Naive thymus-derived CD8-positive, alpha-beta T cell (primary cell): ENCODE measurements around the gene PACRG. TPM values are rescaled to one million over a fixed set of nuclear protein-coding genes. Genes with fewer than 3 reads are reported as not detected.

Experiments
- ATAC-seq, 2 donors: fragments of 150-1000 bp; cut with Tn5 transposase in 1 of 2; sonication (Bioruptor Pico), chemical (Tn5 transposase) in 1 of 2; 1 replicate in 1 of 2; 2 replicates in 1 of 2; pipeline ENCODE4 v1.10.0; 2021; ENCODE audit warnings: mild to moderate bottlenecking in 2 of 2, moderate library complexity in 2 of 2
- POLR2A ChIA-PET: fragments of 350-600 bp; sonication (Branson Sonifier 250); formaldehyde crosslinking; loops from one replicate; lab custom pipeline; 2021; ENCODE audit warnings: antibody characterized with exemption; lab: Charles Lee
- DNase-seq, 10 donors: peaks; one replicate each; pipeline versions ENCODE4 v3.0.0 to v3.0.0-alpha.2; 2020 to 2022
- H3K27ac Mint-ChIP-seq, 10 donors: one replicate each; pipeline ENCODE4 v1.8.0; 2020 to 2022; ENCODE audit warnings: mild to moderate bottlenecking in 10 of 10, mixed read lengths in 10 of 10, moderate library complexity in 4 of 10, inconsistent platforms in 1 of 10
- H3K27me3 Mint-ChIP-seq, 5 donors: one replicate each; pipeline ENCODE4 v1.8.0; 2021 to 2022; ENCODE audit warnings: mixed read lengths in 5 of 5
- H3K36me3 Mint-ChIP-seq, 3 donors: one replicate each; pipeline ENCODE4 v1.8.0; 2020 to 2022; ENCODE audit warnings: mixed read lengths in 3 of 3, mild to moderate bottlenecking in 2 of 3, inconsistent platforms in 1 of 3
- H3K4me1 Mint-ChIP-seq, 4 donors: one replicate each; pipeline ENCODE4 v1.8.0; 2021 to 2022; ENCODE audit warnings: mixed read lengths in 4 of 4
- H3K4me3 Mint-ChIP-seq, 10 donors: one replicate each; pipeline ENCODE4 v1.8.0; 2020 to 2022; ENCODE audit warnings: mild to moderate bottlenecking in 10 of 10, mixed read lengths in 10 of 10, moderate library complexity in 6 of 10, inconsistent platforms in 1 of 10
- H3K9me3 Mint-ChIP-seq, 9 donors: one replicate each; pipeline ENCODE4 v1.8.0; 2020 to 2022; ENCODE audit warnings: mixed read lengths in 9 of 9, mild to moderate bottlenecking in 3 of 9, inconsistent platforms in 1 of 9, moderate library complexity in 1 of 9
- polyA plus RNA-seq, 3 donors: library from polyadenylated mRNA; unstranded; fragments of 300-500 nt; fragmentation: Illumina TruSeq; gene quantifications; one replicate each; pipeline ENCODE4 v1.2.3, GENCODE V29; 2021
- total RNA-seq, 8 experiments: library from RNA in 2 of 8; stranded (reverse) in 2 of 8; gene quantifications; one replicate each; pipeline ENCODE4 v1.2.3 and lab custom pipeline; 2021 to 2026

Gene PACRG
- total and polyA plus RNA-seq, 5 experiments from 2014 or later = 0.34 to 1.2 (median 0.83) TPM; not detected in 1

DNA sequence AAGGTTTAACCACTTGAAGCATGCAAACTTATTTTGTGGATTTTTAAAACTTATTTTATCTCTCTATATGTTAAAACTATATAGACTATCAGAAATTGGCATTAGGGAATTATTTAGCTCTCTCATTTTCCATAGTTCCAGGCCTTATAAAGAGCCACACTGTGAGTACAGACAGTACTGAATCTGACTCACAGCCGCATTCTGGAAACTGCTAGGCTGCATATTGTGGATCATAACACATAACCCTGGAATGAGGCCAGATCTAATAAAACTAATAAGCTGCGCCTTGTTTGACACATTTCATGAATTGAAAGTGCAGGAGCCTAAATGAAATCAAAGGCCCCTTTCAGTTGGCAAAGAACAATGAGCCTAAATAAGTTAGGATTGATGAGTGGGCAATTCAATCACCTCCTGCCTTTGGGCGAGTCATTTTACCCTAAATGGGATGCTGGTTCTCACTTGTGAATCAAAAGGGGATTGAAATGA, 308.4 kb downstream of the PACRG start:
- ATAC-seq = no peak
- DNase-seq = no peak
- Mint-ChIP-seq H3K36me3 (peaks cover 0 to 22% (median 0%) of the 10 kb centered on the region in 3 donors), H3K4me1 (no peaks in the 10 kb centered on the region), H3K9me3 (peaks cover 5 to 67% (median 30%) of the 10 kb centered on the region in 9 donors), H3K27ac (no peak overlapping the region), H3K27me3 (peaks cover 0 to 4% (median 0%) of the 10 kb centered on the region in 5 donors), H3K4me3 (no peak overlapping the region)
- POLR2A ChIA-PET = no interaction called here

GRCh38 chr6:163038317-163038716, 310.5 kb downstream of the PACRG start:
- H3K4me3 Mint-ChIP-seq = no peak overlapping the region
- no peak for ATAC-seq
- peaks cover 4 to 61% (median 25%) of the 10 kb centered on the region in 9 donors for H3K9me3 Mint-ChIP-seq
- H3K27ac Mint-ChIP-seq = no peak overlapping the region
- POLR2A ChIA-PET = no interaction called here
- no peaks in the 10 kb centered on the region for H3K4me1 Mint-ChIP-seq
- DNase-seq = no peak
- peaks cover 0 to 15% (median 0%) of the 10 kb centered on the region in 3 donors for H3K36me3 Mint-ChIP-seq
- H3K27me3 Mint-ChIP-seq = peaks cover 0 to 4% (median 0%) of the 10 kb centered on the region in 5 donors

- DNase-seq = no peak
- Mint-ChIP-seq H3K27ac (no peak overlapping the region), H3K4me3 (no peak overlapping the region), H3K4me1 (peaks cover 0 to 2% (median 0%) of the 10 kb centered on the region in 4 donors), H3K27me3 (peaks cover 0 to 3% (median 0%) of the 10 kb centered on the region in 5 donors), H3K36me3 (peaks cover 0 to 5% (median 0%) of the 10 kb centered on the region in 3 donors), H3K9me3 (peaks cover 6 to 56% (median 26%) of the 10 kb centered on the region in 9 donors)
- ATAC-seq = no peak
- POLR2A ChIA-PET = no interaction called here
Observed at GRCh38 chr6:163048345-163048744, 320.6 kb downstream of the PACRG start.

GRCh38 chr6:163053667-163054344, 326.0 kb downstream of the PACRG start:
- peaks cover 4 to 52% (median 15%) of the 10 kb centered on the region in 9 donors for H3K9me3 Mint-ChIP-seq
- peaks cover 0 to 3% (median 0%) of the 10 kb centered on the region in 5 donors for H3K27me3 Mint-ChIP-seq
- H3K36me3 Mint-ChIP-seq = peaks cover 0 to 8% (median 2%) of the 10 kb centered on the region in 3 donors
- no peaks in the 10 kb centered on the region for H3K4me1 Mint-ChIP-seq
- ATAC-seq (no peak), DNase-seq (no peak)
- no peak overlapping the region for H3K27ac Mint-ChIP-seq
- no peak overlapping the region for H3K4me3 Mint-ChIP-seq
- POLR2A ChIA-PET = no interaction called here

GRCh38 chr6:163054641-163055040, 326.9 kb downstream of the PACRG start:
- POLR2A ChIA-PET = no interaction called here
- no peaks in the 10 kb centered on the region for H3K4me1 Mint-ChIP-seq
- H3K9me3 Mint-ChIP-seq = peaks cover 8 to 57% (median 17%) of the 10 kb centered on the region in 9 donors
- peaks cover 0 to 3% (median 0%) of the 10 kb centered on the region in 5 donors for H3K27me3 Mint-ChIP-seq
- no peak overlapping the region for H3K4me3 Mint-ChIP-seq
- ATAC-seq = no peak
- no peak overlapping the region for H3K27ac Mint-ChIP-seq
- peaks cover 0 to 8% (median 2%) of the 10 kb centered on the region in 3 donors for H3K36me3 Mint-ChIP-seq
- DNase-seq = no peak

GRCh38 chr6:163057260-163057659, 329.5 kb downstream of the PACRG start:
- Mint-ChIP-seq H3K27me3 (no peaks in the 10 kb centered on the region), H3K36me3 (peaks cover 0 to 17% (median 2%) of the 10 kb centered on the region in 3 donors), H3K27ac (no peak overlapping the region), H3K9me3 (peaks cover 9 to 59% (median 14%) of the 10 kb centered on the region in 9 donors), H3K4me1 (no peaks in the 10 kb centered on the region), H3K4me3 (no peak overlapping the region)
- ATAC-seq (no peak), DNase-seq (no peak)
- POLR2A ChIA-PET = no interaction called here

DNA sequence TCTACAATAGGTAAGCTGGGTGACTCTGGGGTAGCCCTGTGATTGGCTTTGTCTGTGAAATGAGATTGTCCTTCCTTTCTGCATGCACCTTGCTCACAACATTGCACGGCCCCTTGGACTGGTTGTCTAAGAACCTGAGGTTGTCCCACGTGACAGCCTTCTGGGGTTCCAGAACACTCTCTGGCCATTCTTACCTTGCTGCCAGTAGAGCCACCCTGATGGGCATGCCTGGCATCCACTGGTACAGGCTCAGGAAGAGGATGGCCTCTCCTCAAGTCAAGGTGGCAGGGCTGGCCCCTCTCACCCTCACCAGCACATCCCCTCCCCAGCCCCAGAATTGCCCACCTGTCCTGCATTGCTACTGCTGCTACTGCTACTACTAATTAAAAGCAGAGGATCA, 335.0 kb downstream of the PACRG start:
- DNase-seq = no peak
- no peak overlapping the region for H3K27ac Mint-ChIP-seq
- no peaks in the 10 kb centered on the region for H3K4me1 Mint-ChIP-seq
- no peak overlapping the region for H3K4me3 Mint-ChIP-seq
- peaks cover 0 to 24% (median 0%) of the 10 kb centered on the region in 3 donors for H3K36me3 Mint-ChIP-seq
- H3K9me3 Mint-ChIP-seq = peaks cover 6 to 42% (median 13%) of the 10 kb centered on the region in 9 donors
- POLR2A ChIA-PET = no interaction called here
- H3K27me3 Mint-ChIP-seq = peaks cover 0 to 4% (median 0%) of the 10 kb centered on the region in 5 donors
- no peak for ATAC-seq

DNA sequence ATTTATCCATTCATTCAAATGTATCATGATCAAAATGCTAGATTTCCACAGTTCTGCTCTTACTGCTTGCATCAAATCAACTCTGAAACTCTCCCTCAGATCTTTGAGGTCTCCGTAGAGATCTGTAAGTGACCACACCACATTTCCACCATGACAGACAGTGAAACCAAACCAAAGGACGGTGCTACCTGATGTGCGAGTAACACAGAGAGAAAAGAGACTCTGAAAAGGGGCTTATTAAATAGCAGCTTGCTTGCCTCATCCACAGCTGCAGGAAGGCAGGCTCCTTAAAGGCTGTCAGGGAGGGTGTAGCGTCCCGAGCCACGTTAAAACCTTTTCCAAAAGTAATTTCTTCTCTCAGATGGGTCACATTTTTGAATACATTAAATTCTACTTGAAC, 335.8 kb downstream of the PACRG start:
- no peak overlapping the region for H3K4me3 Mint-ChIP-seq
- ATAC-seq (no peak), DNase-seq (no peak)
- peaks cover 0 to 4% (median 0%) of the 10 kb centered on the region in 5 donors for H3K27me3 Mint-ChIP-seq
- POLR2A ChIA-PET = no interaction called here
- H3K27ac Mint-ChIP-seq = no peak overlapping the region
- H3K36me3 Mint-ChIP-seq = peaks cover 0 to 28% (median 0%) of the 10 kb centered on the region in 3 donors
- H3K9me3 Mint-ChIP-seq = peaks cover 9 to 45% (median 16%) of the 10 kb centered on the region in 9 donors
- H3K4me1 Mint-ChIP-seq = no peaks in the 10 kb centered on the region

- peaks cover 0 to 6% (median 0%) of the 10 kb centered on the region in 5 donors for H3K27me3 Mint-ChIP-seq
- no peak overlapping the region for H3K4me3 Mint-ChIP-seq
- H3K27ac Mint-ChIP-seq = no peak overlapping the region
- POLR2A ChIA-PET = no interaction called here
- no peaks in the 10 kb centered on the region for H3K4me1 Mint-ChIP-seq
- H3K36me3 Mint-ChIP-seq = peaks cover 0 to 36% (median 0%) of the 10 kb centered on the region in 3 donors
- DNase-seq (no peak), ATAC-seq (no peak)
- peaks cover 9 to 48% (median 16%) of the 10 kb centered on the region in 9 donors for H3K9me3 Mint-ChIP-seq
Observed at GRCh38 chr6:163064397-163064796, 336.6 kb downstream of the PACRG start.

DNA sequence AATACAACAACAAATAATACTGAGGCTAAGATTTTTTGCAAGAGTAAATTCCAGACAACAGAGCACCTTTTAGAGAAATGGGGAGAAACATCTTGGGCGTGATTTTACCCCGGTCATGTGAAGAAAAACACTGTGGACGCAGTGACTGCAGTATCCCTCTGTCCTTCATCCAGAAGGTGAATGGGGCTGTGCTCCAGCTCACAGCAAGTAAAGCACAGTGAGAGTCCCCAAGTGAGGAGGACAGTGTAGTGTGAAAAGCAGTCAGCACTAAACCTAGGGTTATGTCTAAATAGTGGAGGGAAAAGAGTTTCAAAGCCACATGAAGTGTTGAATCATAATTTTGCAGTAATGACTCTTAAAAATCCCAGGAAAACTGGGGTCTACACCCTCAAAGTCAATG, 338.4 kb downstream of the PACRG start:
- H3K4me3 Mint-ChIP-seq = no peak overlapping the region
- peaks cover 8 to 61% (median 16%) of the 10 kb centered on the region in 9 donors for H3K9me3 Mint-ChIP-seq
- POLR2A ChIA-PET = no interaction called here

GRCh38 chr6:163077134-163077533, 349.4 kb downstream of the PACRG start:
- POLR2A ChIA-PET = no interaction called here
- H3K27me3 Mint-ChIP-seq = no peaks in the 10 kb centered on the region
- H3K9me3 Mint-ChIP-seq = peaks cover 0 to 47% (median 19%) of the 10 kb centered on the region in 9 donors

More for the DNA sequence above, 338.4 kb downstream of the PACRG start:
- Mint-ChIP-seq H3K4me1 (no peaks in the 10 kb centered on the region), H3K27me3 (peaks cover 0 to 7% (median 0%) of the 10 kb centered on the region in 5 donors), H3K36me3 (peaks cover 0 to 37% (median 0%) of the 10 kb centered on the region in 3 donors), H3K27ac (no peak overlapping the region)
- no peak for ATAC-seq
- no peak for DNase-seq

DNA sequence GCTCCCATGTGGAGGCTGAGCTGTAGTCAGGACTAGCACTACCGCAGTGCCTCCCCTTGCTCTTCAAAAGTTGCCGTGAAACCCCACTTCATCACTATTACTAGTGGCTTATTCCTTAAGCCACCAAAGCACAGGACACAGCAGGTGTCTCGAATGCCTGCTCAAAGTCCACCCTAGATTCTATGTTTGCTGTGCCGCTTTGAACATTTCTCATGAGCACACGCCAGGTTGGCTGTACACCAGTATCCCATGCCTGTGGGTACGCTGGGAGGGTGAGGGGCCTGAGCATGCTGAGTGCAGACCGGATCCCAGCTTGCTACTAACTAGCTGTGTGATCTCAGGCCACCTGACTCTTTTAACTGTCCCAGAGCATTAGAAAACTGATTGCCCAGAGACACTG, 350.9 kb downstream of the PACRG start:
- no peaks in the 10 kb centered on the region for H3K4me1 Mint-ChIP-seq
- H3K9me3 Mint-ChIP-seq = peaks cover 0 to 37% (median 6%) of the 10 kb centered on the region in 9 donors
- POLR2A ChIA-PET = no interaction called here
- H3K27me3 Mint-ChIP-seq = no peaks in the 10 kb centered on the region
- DNase-seq (no peak), ATAC-seq (no peak)
- no peak overlapping the region for H3K4me3 Mint-ChIP-seq
- peaks cover 0 to 4% (median 0%) of the 10 kb centered on the region in 3 donors for H3K36me3 Mint-ChIP-seq
- no peak overlapping the region for H3K27ac Mint-ChIP-seq

More at GRCh38 chr6:163077134-163077533, 349.4 kb downstream of the PACRG start:
- Mint-ChIP-seq H3K36me3 (peaks cover 0 to 4% (median 0%) of the 10 kb centered on the region in 3 donors), H3K27ac (no peak overlapping the region), H3K4me3 (no peak overlapping the region), H3K4me1 (no peaks in the 10 kb centered on the region)
- DNase-seq = no peak
- ATAC-seq = no peak

GRCh38 chr6:163080228-163080627, 352.5 kb downstream of the PACRG start:
- Mint-ChIP-seq H3K4me1 (no peaks in the 10 kb centered on the region), H3K27me3 (no peaks in the 10 kb centered on the region), H3K9me3 (peaks cover 0 to 30% (median 6%) of the 10 kb centered on the region in 9 donors), H3K4me3 (no peak overlapping the region), H3K27ac (no peak overlapping the region), H3K36me3 (peaks cover 0 to 4% (median 0%) of the 10 kb centered on the region in 3 donors)
- no peak for ATAC-seq
- no peak for DNase-seq
- POLR2A ChIA-PET = no interaction called here
